H9 (cell line): ENCODE data around the gene BRCA1. TPM values are rescaled to one million over a fixed set of nuclear protein-coding genes. Genes with fewer than 3 reads are reported as not detected.

Experiments
- DNase-seq: peaks from one replicate; pipeline ENCODE4 v3.0.0-alpha.2; 2017
- H2AFZ ChIP-seq: one replicate; pipeline ENCODE4 v1.6.1; 2013; ENCODE audit warnings: mild to moderate bottlenecking, low read length, control low read depth, moderate library complexity
- H2AK5ac ChIP-seq: 2 replicates; pipeline ENCODE4 v1.6.1; 2013; ENCODE audit warnings: low read length, control low read depth, mixed read lengths; ENCODE audit not compliant: insufficient read length
- H2BK120ac ChIP-seq: one replicate; pipeline ENCODE4 v1.6.1; 2013; ENCODE audit warnings: low read depth, mild to moderate bottlenecking, low read length, control low read depth, inconsistent platforms; ENCODE audit not compliant: poor library complexity, severe bottlenecking
- H2BK12ac ChIP-seq: 2 replicates; pipeline ENCODE4 v1.6.1; 2013; ENCODE audit warnings: low read length, control low read depth, mixed read lengths, low read depth; ENCODE audit not compliant: insufficient read length
- H2BK15ac ChIP-seq: 2 replicates; pipeline ENCODE4 v1.6.1; 2013; ENCODE audit warnings: low read depth, low read length, control low read depth
- H2BK20ac ChIP-seq: one replicate; pipeline ENCODE4 v1.6.1; 2013; ENCODE audit warnings: low read depth, mild to moderate bottlenecking, low read length, control low read depth, inconsistent platforms; ENCODE audit not compliant: poor library complexity, severe bottlenecking
- H2BK5ac ChIP-seq: 2 replicates; pipeline ENCODE4 v1.6.1; 2013; ENCODE audit warnings: low read length, control low read depth, mixed read lengths; ENCODE audit not compliant: insufficient read length
- H3K14ac ChIP-seq: 2 replicates; pipeline ENCODE4 v1.6.1; 2013; ENCODE audit warnings: low read length, control low read depth; ENCODE audit not compliant: insufficient read depth
- H3K18ac ChIP-seq: 2 replicates; pipeline ENCODE4 v1.6.1; 2013; ENCODE audit warnings: low read depth, mild to moderate bottlenecking, mixed read lengths, low read length, control low read depth; ENCODE audit not compliant: insufficient read length
- H3K23ac ChIP-seq: 2 replicates; pipeline ENCODE4 v1.6.1; 2013; ENCODE audit warnings: low read length, control low read depth, mixed read lengths, low read depth; ENCODE audit not compliant: insufficient read length
- H3K23me2 ChIP-seq: 2 replicates; pipeline ENCODE4 v1.6.1; 2013; ENCODE audit warnings: low read depth, mild to moderate bottlenecking, mixed read lengths, low read length, control low read depth; ENCODE audit not compliant: insufficient read length, poor library complexity, severe bottlenecking
- H3K27ac ChIP-seq: 2 replicates; pipeline ENCODE4 v1.5.1; 2013; ENCODE audit warnings: low read length, control low read depth, mixed read lengths, low read depth; ENCODE audit not compliant: insufficient read length
- H3K27me3 ChIP-seq: 2 replicates; pipeline ENCODE4 v1.6.1; 2013; ENCODE audit warnings: low read length, control low read depth, inconsistent platforms; ENCODE audit not compliant: insufficient read depth
- H3K4ac ChIP-seq: 2 replicates; pipeline ENCODE4 v1.6.1; 2013; ENCODE audit warnings: low read depth, mild to moderate bottlenecking, control low read depth, inconsistent platforms, low read length, moderate library complexity
- H3K4me1 ChIP-seq: 2 replicates; pipeline ENCODE4 v1.6.1; 2013; ENCODE audit warnings: low read length, control low read depth, inconsistent platforms; ENCODE audit not compliant: insufficient read depth
- H3K4me2 ChIP-seq: 2 replicates; pipeline ENCODE4 v1.6.1; 2013; ENCODE audit warnings: low read length, control low read depth, mixed read lengths; ENCODE audit not compliant: insufficient read length, insufficient read depth
- H3K56ac ChIP-seq: 2 replicates; pipeline ENCODE4 v1.6.1; 2013; ENCODE audit warnings: low read depth, mild to moderate bottlenecking, mixed read lengths, low read length, control low read depth; ENCODE audit not compliant: insufficient read length
- H3K79me1 ChIP-seq: 2 replicates; pipeline ENCODE4 v1.6.1; 2013; ENCODE audit warnings: low read depth, mild to moderate bottlenecking, moderate library complexity, low read length, control low read depth, inconsistent platforms; ENCODE audit not compliant: insufficient read depth, poor library complexity, severe bottlenecking
- H3K79me2 ChIP-seq: 2 replicates; pipeline ENCODE4 v1.6.1; 2013; ENCODE audit warnings: low read length, control low read depth, inconsistent platforms; ENCODE audit not compliant: insufficient read depth
- H3K9ac ChIP-seq: 2 replicates; pipeline ENCODE4 v1.6.1; 2013; ENCODE audit warnings: low read length, control low read depth, mixed read lengths; ENCODE audit not compliant: insufficient read length; ENCODE audit errors: extremely low read depth
- H3K9me3 ChIP-seq: one replicate; pipeline ENCODE4 v1.6.1; 2013; ENCODE audit warnings: low read depth, low read length, inconsistent platforms; ENCODE audit not compliant: control insufficient read depth
- H3T11ph ChIP-seq: one replicate; pipeline ENCODE4 v1.6.1; 2013; ENCODE audit warnings: mild to moderate bottlenecking, low read length, control low read depth, inconsistent platforms
- H4K20me1 ChIP-seq: one replicate; pipeline ENCODE4 v1.6.1; 2013; ENCODE audit not compliant: control insufficient read depth, insufficient read length, insufficient read depth
- H4K5ac ChIP-seq: 2 replicates; pipeline ENCODE4 v1.6.1; 2013; ENCODE audit warnings: low read depth, mild to moderate bottlenecking, mixed read lengths, low read length, control low read depth; ENCODE audit not compliant: insufficient read length
- H4K8ac ChIP-seq: replicated peaks from 2 replicates; pipeline ENCODE4 v1.6.1; 2013; ENCODE audit warnings: low read length, control low read depth, mixed read lengths, low read depth; ENCODE audit not compliant: insufficient read length
- H4K91ac ChIP-seq: 2 replicates; pipeline ENCODE4 v1.6.1; 2013; ENCODE audit warnings: low read depth, mild to moderate bottlenecking, moderate library complexity, mixed read lengths, low read length, control low read depth; ENCODE audit not compliant: insufficient read length
- H3K27ac Mint-ChIP-seq, 3 experiments: 2 replicates in 2 of 3; 3 replicates in 1 of 3; pipeline ENCODE4 v1.8.0; 2020 to 2021; ENCODE audit warnings: mixed read lengths in 3 of 3, mild to moderate bottlenecking in 1 of 3, moderate library complexity in 1 of 3
- H3K27me3 Mint-ChIP-seq: 2 replicates; pipeline ENCODE4 v1.8.0; 2021; ENCODE audit warnings: low read depth, mild to moderate bottlenecking, moderate library complexity, mixed read lengths
- H3K36me3 Mint-ChIP-seq, 3 experiments: 2 replicates in 2 of 3; 3 replicates in 1 of 3; pipeline ENCODE4 v1.8.0; 2020 to 2021; ENCODE audit warnings: low read depth in 3 of 3, mixed read lengths in 3 of 3; ENCODE audit not compliant: insufficient read depth in 1 of 3
- H3K4me1 Mint-ChIP-seq, 2 experiments: 2 replicates each; pipeline ENCODE4 v1.8.0; 2020; ENCODE audit warnings: mixed read lengths in 2 of 2
- H3K4me3 Mint-ChIP-seq, 2 experiments: 2 replicates in 1 of 2; 3 replicates in 1 of 2; pipeline ENCODE4 v1.8.0; 2020 to 2021; ENCODE audit warnings: mild to moderate bottlenecking in 2 of 2, mixed read lengths in 2 of 2, moderate library complexity in 1 of 2
- H3K9me3 Mint-ChIP-seq, 2 experiments: 2 replicates in 1 of 2; 3 replicates in 1 of 2; pipeline ENCODE4 v1.8.0; 2020; ENCODE audit warnings: mild to moderate bottlenecking in 2 of 2, mixed read lengths in 2 of 2, moderate library complexity in 1 of 2
- CTCF ChIP-seq: fragments of 200-600 bp; sonication (generic); conservative IDR thresholded peaks from 3 replicates; pipeline ENCODE4 v1.8.0; 2021; ENCODE audit warnings: antibody characterized with exemption, mild to moderate bottlenecking
- WGBS: extraction: QIAGEN DNeasy Blood & Tissue Kit; methylation state at CpG from one replicate; pipeline ENCODE4 v1.1.7; 2013; ENCODE audit warnings: missing lambda C conversion rate, low lambda C conversion rate, mixed read lengths; ENCODE audit not compliant: insufficient read length; ENCODE audit errors: extremely low coverage; 5-methylcytosine and 5-hydroxymethylcytosine counted together
- total RNA-seq: library from RNA; stranded (reverse); gene quantifications from 2 replicates; pipeline ENCODE4 v1.2.1, GENCODE V29; 2021

Gene BRCA1
- total RNA-seq, 1 experiment from 2014 or later = 32.3 TPM

GRCh38 chr17:43106552-43106951 lies 18.6 kb downstream of the BRCA1 start:
- no peak for DNase-seq
- Histone ChIP-seq H2BK5ac (no peak overlapping the region), H3T11ph (no peak overlapping the region), H2BK120ac (no peak overlapping the region), H3K23me2 (no peaks in the 10 kb centered on the region), H4K5ac (no peak overlapping the region), H3K79me1 (no peaks in the 10 kb centered on the region), H3K4ac (no peak overlapping the region), H3K56ac (no peak overlapping the region), H3K14ac (no peak overlapping the region), H3K18ac (no peak overlapping the region), H3K79me2 (no peaks in the 10 kb centered on the region), H4K91ac (no peak overlapping the region), H3K27ac (no peak overlapping the region), H4K8ac (no peak overlapping the region), H2AK5ac (no peak overlapping the region), H3K4me2 (no peak overlapping the region), H2BK20ac (no peak overlapping the region), H2BK12ac (no peak overlapping the region), H3K4me1 (no peaks in the 10 kb centered on the region), H3K27me3 (no peaks in the 10 kb centered on the region), H2BK15ac (no peak overlapping the region), H2AFZ (no peak overlapping the region), H4K20me1 (no peaks in the 10 kb centered on the region), H3K9ac (no peak overlapping the region), H3K23ac (no peak overlapping the region), H3K9me3 (no peaks in the 10 kb centered on the region)
- Mint-ChIP-seq H3K4me1 (no peaks in the 10 kb centered on the region), H3K27me3 (no peaks in the 10 kb centered on the region), H3K4me3 (no peak overlapping the region), H3K9me3 (no peaks in the 10 kb centered on the region), H3K36me3 (peaks cover 15 to 37% (median 24%) of the 10 kb centered on the region in 3 experiments; a peak in 6 of 7 replicates), H3K27ac (no peak overlapping the region)
- TF ChIP-seq CTCF = no peak
- no CpG with 5 or more reads among the region's 1 CpG for WGBS
